Right atrium auricular region (tissue), 2 donors: Measurements from ENCODE around the gene RAB23. TPM values are rescaled to one million over a fixed set of nuclear protein-coding genes. Genes with fewer than 3 reads are reported as not detected.
A peak's percentile ranks its signal among the peaks of the same experiment; 100 is the strongest.

ENCODE experiments used
- DNase-seq: peaks from one replicate; pipeline ENCODE4 v3.0.0-alpha.2; 2019; ENCODE audit warnings: low spot score
- H3K27ac ChIP-seq, 2 donors: fragments of 200-600 bp; sonication (generic); 1 replicate in 1 of 2; 2 replicates in 1 of 2; pipeline ENCODE4 v1.5.1; 2016 to 2019
- H3K27me3 ChIP-seq, 2 donors: fragments of 200-600 bp; sonication (generic); one replicate each; pipeline versions ENCODE4 v1.5.1 to v1.6.0; 2017 to 2019
- H3K36me3 ChIP-seq: fragments of 200-600 bp; sonication (generic); one replicate; pipeline ENCODE4 v1.5.1; 2016
- H3K4me1 ChIP-seq, 2 donors: fragments of 200-600 bp; sonication (generic); one replicate each; pipeline versions ENCODE4 v1.5.1 to v1.6.0; 2017 to 2019
- H3K4me3 ChIP-seq, 2 donors: fragments of 200-600 bp; sonication (generic); 1 replicate in 1 of 2; 2 replicates in 1 of 2; pipeline ENCODE4 v1.5.1; 2017 to 2019; ENCODE audit warnings: mild to moderate bottlenecking in 1 of 2, moderate library complexity in 1 of 2
- H3K9me3 ChIP-seq, 2 donors: fragments of 200-600 bp; sonication (generic); one replicate each; pipeline ENCODE4 v1.5.1; 2019
- total RNA-seq, 2 donors: library from RNA; depleted of rRNA; stranded (reverse); fragments of >200 nt; gene quantifications; one replicate each; pipeline ENCODE4 v1.1.0, GENCODE V29; 2016
- TF ChIP-seq, protein P1 (sequence below), 2 donors: fragments of 200-600 bp; sonication (generic); IDR thresholded peaks; one replicate each; pipeline ENCODE4 v1.5.1; 2019; ENCODE audit warnings: antibody characterized with exemption in 2 of 2

The RAB23 gene
- total RNA-seq, 2 donors from 2014 or later: 8.6 to 10.0 TPM

DNA sequence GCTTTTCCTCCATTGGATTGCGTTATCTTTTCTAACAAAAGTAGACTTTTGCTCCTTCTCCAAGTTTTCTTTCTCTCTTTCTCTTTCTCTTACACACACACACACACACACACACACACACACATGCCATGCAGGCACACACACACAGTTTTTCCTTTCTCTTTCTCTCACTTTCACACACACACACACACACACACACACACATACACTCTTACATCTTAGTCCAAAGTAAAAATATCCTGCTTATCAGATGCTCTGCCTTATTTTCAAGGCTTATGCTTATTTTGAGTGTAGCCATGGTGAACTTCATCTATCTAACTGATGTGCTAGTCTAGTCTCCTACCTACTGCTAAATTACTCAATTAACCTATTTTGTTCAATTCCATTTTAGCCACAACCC, 34.4 kb upstream of the RAB23 start:
- Histone ChIP-seq H3K4me3 (no peak overlapping the region), H3K36me3 (no peaks in the 10 kb centered on the region), H3K9me3 (no peaks in the 10 kb centered on the region), H3K27ac (peak overlapping the region; percentile 65 to 68), H3K4me1 (peaks cover 0 to 10% of the 10 kb centered on the region in 2 donors), H3K27me3 (no peaks in the 10 kb centered on the region)
- no peak for DNase-seq
- TF ChIP-seq, protein P1, sequence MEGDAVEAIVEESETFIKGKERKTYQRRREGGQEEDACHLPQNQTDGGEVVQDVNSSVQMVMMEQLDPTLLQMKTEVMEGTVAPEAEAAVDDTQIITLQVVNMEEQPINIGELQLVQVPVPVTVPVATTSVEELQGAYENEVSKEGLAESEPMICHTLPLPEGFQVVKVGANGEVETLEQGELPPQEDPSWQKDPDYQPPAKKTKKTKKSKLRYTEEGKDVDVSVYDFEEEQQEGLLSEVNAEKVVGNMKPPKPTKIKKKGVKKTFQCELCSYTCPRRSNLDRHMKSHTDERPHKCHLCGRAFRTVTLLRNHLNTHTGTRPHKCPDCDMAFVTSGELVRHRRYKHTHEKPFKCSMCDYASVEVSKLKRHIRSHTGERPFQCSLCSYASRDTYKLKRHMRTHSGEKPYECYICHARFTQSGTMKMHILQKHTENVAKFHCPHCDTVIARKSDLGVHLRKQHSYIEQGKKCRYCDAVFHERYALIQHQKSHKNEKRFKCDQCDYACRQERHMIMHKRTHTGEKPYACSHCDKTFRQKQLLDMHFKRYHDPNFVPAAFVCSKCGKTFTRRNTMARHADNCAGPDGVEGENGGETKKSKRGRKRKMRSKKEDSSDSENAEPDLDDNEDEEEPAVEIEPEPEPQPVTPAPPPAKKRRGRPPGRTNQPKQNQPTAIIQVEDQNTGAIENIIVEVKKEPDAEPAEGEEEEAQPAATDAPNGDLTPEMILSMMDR (IDR thresholded peaks at IDR 0.05): no peak

DNA sequence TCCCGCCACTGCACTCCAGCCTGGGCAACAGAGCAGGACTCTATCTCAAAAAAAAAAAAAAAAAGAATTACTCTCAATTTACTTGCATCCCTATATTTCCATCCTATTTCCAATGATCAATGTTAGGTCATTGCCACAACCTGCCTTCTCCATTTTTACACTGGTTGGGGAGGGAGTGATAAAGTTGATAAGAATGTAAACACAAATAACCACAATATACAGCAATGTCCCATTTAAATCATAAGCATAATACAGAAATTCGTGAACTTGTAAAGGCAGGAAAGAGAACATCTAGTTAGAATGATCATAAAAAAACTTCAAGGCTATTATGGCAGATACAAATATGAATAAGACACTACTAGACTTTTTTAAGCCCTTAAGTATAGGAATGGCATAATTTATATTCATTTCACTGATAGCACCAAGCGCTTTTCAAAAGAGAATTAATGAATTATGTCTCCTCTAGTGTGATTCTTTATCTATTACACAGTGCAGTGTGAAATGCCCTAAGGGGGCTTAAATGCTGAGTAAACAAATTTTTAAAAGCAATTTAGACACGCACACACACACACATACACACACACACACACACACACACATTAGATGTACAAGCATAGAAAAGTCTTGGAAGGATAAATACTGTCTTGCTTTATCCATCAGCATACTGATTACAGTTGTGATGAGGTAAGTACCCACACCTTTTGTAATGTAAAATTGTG, 33.5 kb upstream of the RAB23 start:
- Histone ChIP-seq H3K9me3 (no peaks in the 10 kb centered on the region), H3K4me1 (peaks cover 0 to 10% of the 10 kb centered on the region in 2 donors), H3K27ac (no peak overlapping the region), H3K27me3 (no peaks in the 10 kb centered on the region), H3K36me3 (no peaks in the 10 kb centered on the region), H3K4me3 (no peak overlapping the region)
- no peak for DNase-seq
- TF ChIP-seq, protein P1 (IDR thresholded peaks at IDR 0.05): no peak

- TF ChIP-seq, protein P1 (IDR thresholded peaks at IDR 0.05): no peak
- Histone ChIP-seq H3K9me3 (no peaks in the 10 kb centered on the region), H3K36me3 (no peaks in the 10 kb centered on the region), H3K4me1 (peaks cover 0 to 10% of the 10 kb centered on the region in 2 donors), H3K27me3 (no peaks in the 10 kb centered on the region), H3K4me3 (no peak overlapping the region), H3K27ac (no peak overlapping the region)
- no peak for DNase-seq
Observed at GRCh38 chr6:57254055-57254717, 32.1 kb upstream of the RAB23 start.

DNA sequence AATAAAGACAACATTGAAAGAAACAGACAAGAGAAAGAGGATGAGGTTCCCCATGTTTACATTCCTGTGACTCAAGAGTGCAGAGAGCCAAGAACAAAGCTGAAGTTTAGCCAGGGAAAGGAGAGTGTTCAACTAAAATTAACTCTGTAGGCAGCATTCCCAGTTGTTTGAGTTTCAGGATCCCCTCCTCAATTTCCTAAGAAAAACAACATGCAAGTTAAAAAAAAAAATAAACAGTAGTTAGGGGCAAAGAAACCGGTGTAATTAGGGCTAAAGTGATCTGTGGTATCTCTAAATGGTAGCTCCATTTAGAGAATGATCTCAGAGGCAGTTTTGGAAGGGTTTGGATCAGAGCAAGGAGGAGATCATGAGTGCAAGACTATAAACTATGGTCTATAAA, 30.9 kb upstream of the RAB23 start:
- H3K4me3 ChIP-seq: no peak overlapping the region
- DNase-seq: no peak
- no peaks in the 10 kb centered on the region for H3K9me3 ChIP-seq
- H3K27me3 ChIP-seq: no peaks in the 10 kb centered on the region
- peak overlapping the region; percentile 4 to 33 for H3K27ac ChIP-seq
- H3K4me1 ChIP-seq: peaks cover 0 to 10% of the 10 kb centered on the region in 2 donors
- no peaks in the 10 kb centered on the region for H3K36me3 ChIP-seq
- TF ChIP-seq, protein P1 (IDR thresholded peaks at IDR 0.05): no peak

DNA sequence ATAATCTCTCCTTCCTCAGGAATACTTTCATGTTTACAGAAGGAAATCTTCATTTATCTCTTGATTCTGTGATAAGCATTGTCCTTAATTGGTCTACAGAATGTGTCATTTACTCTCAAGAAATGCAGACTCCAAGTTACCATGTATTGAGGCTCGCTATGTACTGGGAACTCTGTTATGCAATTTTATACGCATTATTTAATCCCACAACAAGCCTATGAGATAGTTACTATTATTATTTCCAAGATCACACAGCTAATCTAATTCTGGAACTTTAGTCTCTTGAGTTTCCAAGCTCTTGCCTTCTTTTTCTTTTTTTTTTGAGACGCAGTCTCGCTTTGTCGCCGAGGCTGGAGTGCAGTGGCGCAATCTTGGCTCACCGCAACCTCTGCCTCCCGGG, 30.0 kb upstream of the RAB23 start:
- H3K9me3 ChIP-seq: no peaks in the 10 kb centered on the region
- TF ChIP-seq, protein P1 (IDR thresholded peaks at IDR 0.05): no peak
- H3K27me3 ChIP-seq: no peaks in the 10 kb centered on the region
- no peaks in the 10 kb centered on the region for H3K36me3 ChIP-seq
- no peak for DNase-seq
- H3K4me3 ChIP-seq: no peak overlapping the region
- peak overlapping the region in 1 of 2 donors; percentile 51 for H3K27ac ChIP-seq
- peaks cover 0 to 10% of the 10 kb centered on the region in 2 donors for H3K4me1 ChIP-seq
